HepG2 (cell line): ENCODE data around the gene PRR5L. TPM values are rescaled to one million over a fixed set of nuclear protein-coding genes. Genes with fewer than 3 reads are reported as not detected.

Experiments used
- ATAC-seq: fragments of 200-7000 bp; cut with Tn5 transposase; 3 replicates; pipeline ENCODE4 v1.9.1; 2020; ENCODE audit warnings: mild to moderate bottlenecking, moderate library complexity
- BruUV-seq: library from RNA; stranded (reverse); fragments of 400-500 nt; replicated peaks from 2 replicates; lab custom pipeline; 2021; lab: Mats Ljungman, UMichigan
- CTCF ChIA-PET: fragments of 300-600 bp; formaldehyde crosslinking; extraction: SDS; loops from one replicate; lab custom pipeline; 2021; ENCODE audit warnings: low total read pairs, inconsistent platforms, low intra/inter-chr PET ratio; lab: Yijun Ruan, JAX
- POLR2A ChIA-PET: fragments of 350-600 bp; sonication (Branson Sonifier 250); formaldehyde crosslinking; loops from one replicate; lab custom pipeline; 2020; ENCODE audit warnings: antibody characterized with exemption, inconsistent platforms; lab: Yijun Ruan, JAX
- DNase-seq: peaks from one replicate; pipeline ENCODE4 v3.0.0-alpha.2; 2015; ENCODE audit warnings: low spot score
- FAIRE-seq: peaks from 3 replicates; lab custom pipeline; 2011; peaks lifted over from hg19 to GRCh38; lab: Jason Lieb, UNC
- H2AFZ ChIP-seq: one replicate; pipeline ENCODE4 v1.6.1; 2011; ENCODE audit warnings: low read length, inconsistent platforms
- H3K27ac ChIP-seq: fragments of 300-600 bp; 3 replicates; pipeline ENCODE4 v1.8.0; 2011; ENCODE audit warnings: mixed run types, mild to moderate bottlenecking, mixed read lengths, low read length, inconsistent platforms; ENCODE audit not compliant: insufficient read depth; ENCODE audit errors: extremely low read length
- H3K27me3 ChIP-seq, 2 experiments: fragments of 200-600 bp in 1 of 2; 2 replicates in 1 of 2; 3 replicates in 1 of 2; pipeline versions ENCODE4 v1.6.0 to v1.8.0; 2011; ENCODE audit warnings: low read length in 2 of 2, mild to moderate bottlenecking in 2 of 2, moderate library complexity in 2 of 2, inconsistent platforms in 1 of 2; ENCODE audit not compliant: insufficient read depth in 2 of 2, control insufficient read depth in 1 of 2
- H3K36me3 ChIP-seq, 2 experiments: fragments of 200-600 bp in 1 of 2; replicated peaks in 1 of 2; 2 replicates in 1 of 2; 3 replicates in 1 of 2; pipeline versions ENCODE4 v1.5.1 to v1.8.0; 2011; ENCODE audit warnings: low read length in 2 of 2, inconsistent platforms in 1 of 2; ENCODE audit not compliant: insufficient read depth in 2 of 2, control insufficient read depth in 1 of 2
- H3K4me1 ChIP-seq: 2 replicates; pipeline ENCODE4 v1.5.1; 2012; ENCODE audit warnings: low read length, inconsistent platforms; ENCODE audit not compliant: insufficient read depth
- H3K4me2 ChIP-seq: 2 replicates; pipeline ENCODE4 v1.6.0; 2011; ENCODE audit warnings: low read depth, low read length, inconsistent platforms
- H3K4me3 ChIP-seq, 3 experiments: fragments of 200-600 bp in 1 of 3; sonication (generic), shearing (Covaris generic) in 1 of 3; replicated peaks in 1 of 3; 2 replicates each; pipeline ENCODE4 v1.5.1; 2011 to 2016; ENCODE audit warnings: low read length in 3 of 3, inconsistent platforms in 2 of 3, low read depth in 2 of 3, mild to moderate bottlenecking in 2 of 3, control low read depth in 1 of 3, mixed read lengths in 1 of 3; ENCODE audit not compliant: insufficient read depth in 1 of 3
- H3K79me2 ChIP-seq: one replicate; pipeline ENCODE4 v1.6.1; 2011; ENCODE audit warnings: low read length, inconsistent platforms; ENCODE audit not compliant: insufficient read depth
- H3K9ac ChIP-seq: 2 replicates; pipeline ENCODE4 v1.6.0; 2011; ENCODE audit warnings: mild to moderate bottlenecking, low read depth, low read length, inconsistent platforms; ENCODE audit not compliant: insufficient read depth
- H3K9me3 ChIP-seq: 2 replicates; pipeline ENCODE4 v1.5.1; 2012; ENCODE audit warnings: mild to moderate bottlenecking, low read length
- H4K20me1 ChIP-seq: 2 replicates; pipeline ENCODE4 v1.6.0; 2011; ENCODE audit warnings: inconsistent platforms, mild to moderate bottlenecking, low read length, moderate library complexity; ENCODE audit not compliant: insufficient read depth
- BATF2 ChIP-seq: sonication (generic); formaldehyde crosslinking; IDR thresholded peaks from 2 replicates; pipeline ENCODE4 v1.8.0; 2022; ENCODE audit warnings: mild to moderate bottlenecking, missing genetic modification reagents, moderate library complexity
- HNRNPL ChIP-seq: fragments of 200-400 bp; formaldehyde crosslinking; IDR thresholded peaks from 2 replicates; pipeline ENCODE4 v1.6.1; 2017; ENCODE audit warnings: mild to moderate bottlenecking, low read depth, low read length
- HNRNPLL ChIP-seq: fragments of 200-400 bp; formaldehyde crosslinking; IDR thresholded peaks from 2 replicates; pipeline ENCODE4 v1.6.1; 2017; ENCODE audit warnings: mild to moderate bottlenecking, low read depth, low read length; ENCODE audit not compliant: poor library complexity, severe bottlenecking
- MAZ ChIP-seq, 2 experiments: sonication (generic) in 1 of 2; formaldehyde crosslinking in 1 of 2; IDR thresholded peaks; 2 replicates each; pipeline versions ENCODE4 v1.5.0 to v1.6.1; 2012 to 2020; ENCODE audit warnings: low read depth in 2 of 2, mild to moderate bottlenecking in 2 of 2, borderline replicate concordance in 1 of 2, improper control_type of control experiment in 1 of 2, low read length in 1 of 2, missing genetic modification reagents in 1 of 2, moderate library complexity in 1 of 2
- PAF1 ChIP-seq: IDR thresholded peaks from 2 replicates; pipeline ENCODE4 v1.6.1; 2016; ENCODE audit warnings: missing genetic modification reagents, missing compliant biosample characterization
- SATB2 ChIP-seq: sonication (generic); formaldehyde crosslinking; IDR thresholded peaks from 2 replicates; pipeline ENCODE4 v1.5.0; 2020; ENCODE audit warnings: missing genetic modification reagents
- SP4 ChIP-seq: sonication (generic); formaldehyde crosslinking; IDR thresholded peaks from 2 replicates; pipeline ENCODE4 v1.8.1; 2023; ENCODE audit warnings: mild to moderate bottlenecking, missing genetic modification reagents
- ZNF10 ChIP-seq: sonication (generic); formaldehyde crosslinking; IDR thresholded peaks from 2 replicates; pipeline ENCODE4 v1.4.0; 2020; ENCODE audit warnings: mild to moderate bottlenecking, low read depth, missing genetic modification reagents, borderline replicate concordance
- ZNF44 ChIP-seq: sonication (generic); formaldehyde crosslinking; IDR thresholded peaks from 2 replicates; pipeline ENCODE4 v1.5.1; 2020; ENCODE audit warnings: mild to moderate bottlenecking, missing genetic modification reagents
- ZNF768 ChIP-seq: sonication (generic); formaldehyde crosslinking; IDR thresholded peaks from 2 replicates; pipeline ENCODE4 v1.4.0; 2020; ENCODE audit warnings: missing genetic modification reagents
- WGBS: methylation state at CpG from one replicate; pipeline ENCODE4 v1.1.6; 2017; ENCODE audit warnings: low lambda C conversion rate; 5-methylcytosine and 5-hydroxymethylcytosine counted together
- in situ Hi-C: cut with HindIII; loops from 2 replicates; pipeline ENCODE4 v1.10.0; 2017; ENCODE audit warnings: low pct_unique_long_range_greater_than_20kb; ENCODE audit not compliant: extremely low pct_ligation_motif_present
- intact Hi-C: fragments of 100-400 bp; cut with micrococcal nuclease; formaldehyde crosslinking; loops from one replicate; pipeline ENCODE4 v1.10.0; 2022; ENCODE audit not compliant: unreplicated experiment
- polyA plus RNA-seq, 8 experiments: library from polyadenylated mRNA; depleted of rRNA in 3 of 8; stranded (reverse) in 7 of 8; unstranded in 1 of 8; fragments of >200 nt; fragmentation: Illumina TruSeq in 4 of 8; extraction: Trizol in 4 of 8; gene quantifications; 2 replicates each; pipeline versions ENCODE4 v1.2.1 to v1.2.3, GENCODE V29; 2011 to 2016; ENCODE audit warnings: low read depth in 4 of 8, missing spikeins in 1 of 8, mixed read lengths in 1 of 8; ENCODE audit not compliant: insufficient read depth in 1 of 8
- total RNA-seq, 5 experiments: library from RNA; depleted of rRNA; stranded (reverse); fragments of >200 nt; fragmentation: Illumina TruSeq; extraction: Trizol; gene quantifications; 2 replicates each; pipeline ENCODE4 v1.2.3, GENCODE V29; 2016; ENCODE audit warnings: low read depth in 1 of 5
- TF ChIP-seq, protein P1 (sequence below), 2 experiments: sonication (generic) in 1 of 2; formaldehyde crosslinking in 1 of 2; IDR thresholded peaks; 2 replicates each; pipeline versions ENCODE4 v1.4.0 to v1.6.1; 2018 to 2020; ENCODE audit warnings: missing genetic modification reagents in 2 of 2, borderline replicate concordance in 1 of 2, low read depth in 1 of 2, mild to moderate bottlenecking in 1 of 2, missing biosample characterization in 1 of 2

PRR5L gene
- total and polyA plus RNA-seq, 2 of the 13 experiments (the other 11 are each of a cell fraction or from before 2014, with no cell fraction given), result 0.16 TPM; not detected in 1

- peaks cover 0 to 4% of the 10 kb centered on the region in 2 experiments; a peak in 1 of 5 replicates for H3K27me3 ChIP-seq
- TF ChIP-seq MAZ (IDR thresholded peaks at IDR 0.05; ENCODE audit: borderline replicate concordance, low read depth, low read length), result no peak
- TF ChIP-seq MAZ (CRISPR knock-in tag; IDR thresholded peaks at IDR 0.05; ENCODE audit: low read depth), result no peak
- no peak for TF ChIP-seq HNRNPL
- no peak for TF ChIP-seq HNRNPLL
- no peak for TF ChIP-seq ZNF768 (CRISPR knock-in tag)
- TF ChIP-seq BATF2 (CRISPR knock-in tag), result no peak
- no peak for TF ChIP-seq SP4 (CRISPR knock-in tag)
- TF ChIP-seq ZNF44 (CRISPR knock-in tag), result no peak
- TF ChIP-seq, protein P1, sequence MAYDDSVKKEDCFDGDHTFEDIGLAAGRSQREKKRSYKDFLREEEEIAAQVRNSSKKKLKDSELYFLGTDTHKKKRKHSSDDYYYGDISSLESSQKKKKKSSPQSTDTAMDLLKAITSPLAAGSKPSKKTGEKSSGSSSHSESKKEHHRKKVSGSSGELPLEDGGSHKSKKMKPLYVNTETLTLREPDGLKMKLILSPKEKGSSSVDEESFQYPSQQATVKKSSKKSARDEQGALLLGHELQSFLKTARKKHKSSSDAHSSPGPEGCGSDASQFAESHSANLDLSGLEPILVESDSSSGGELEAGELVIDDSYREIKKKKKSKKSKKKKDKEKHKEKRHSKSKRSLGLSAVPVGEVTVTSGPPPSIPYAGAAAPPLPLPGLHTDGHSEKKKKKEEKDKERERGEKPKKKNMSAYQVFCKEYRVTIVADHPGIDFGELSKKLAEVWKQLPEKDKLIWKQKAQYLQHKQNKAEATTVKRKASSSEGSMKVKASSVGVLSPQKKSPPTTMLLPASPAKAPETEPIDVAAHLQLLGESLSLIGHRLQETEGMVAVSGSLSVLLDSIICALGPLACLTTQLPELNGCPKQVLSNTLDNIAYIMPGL (CRISPR knock-in tag; IDR thresholded peaks at IDR 0.05; ENCODE audit: borderline replicate concordance in 1 of 2, low read depth in 1 of 2), result no peak
- no peak for TF ChIP-seq ZNF10 (CRISPR knock-in tag)
- TF ChIP-seq PAF1 (CRISPR knock-in tag), result no peak
- no peak for TF ChIP-seq SATB2 (CRISPR knock-in tag)
- H3K79me2 ChIP-seq, result no peaks in the 10 kb centered on the region
- intact Hi-C loops, result no loop called here
- FAIRE-seq (no peak), ATAC-seq (no peak), DNase-seq (no peak)
- ChIA-PET POLR2A (no interaction called here), CTCF (no interaction called here)
- H3K36me3 ChIP-seq, result no peaks in the 10 kb centered on the region
- H3K9ac ChIP-seq, result no peak overlapping the region
- WGBS, result 20% methylated on average over 4 of the region's 4 CpGs
- H3K9me3 ChIP-seq, result no peaks in the 10 kb centered on the region
- H2AFZ ChIP-seq, result no peak overlapping the region
- H3K4me1 ChIP-seq, result no peaks in the 10 kb centered on the region
- no peak overlapping the region for H3K4me3 ChIP-seq
- H3K4me2 ChIP-seq, result no peak overlapping the region
- BruUV-seq, result no TSS peak
- no peak overlapping the region for H3K27ac ChIP-seq
- no peaks in the 10 kb centered on the region for H4K20me1 ChIP-seq
- in situ Hi-C loops, result no loop called here
Measured at GRCh38 chr11:36399236-36399635, 103.1 kb downstream of the PRR5L start.
